Activated T-cell treated with anti-CD3 and anti-CD28 coated beads, Interleukin-2, amount 50 U/mL, for 4 hours (primary cell): ENCODE data around the gene PDE4B. TPM values are rescaled to one million over a fixed set of nuclear protein-coding genes. Genes with fewer than 3 reads are reported as not detected.

ENCODE experiments used
- ATAC-seq, 2 donors: fragments of 200-7000 bp; cut with Tn5 transposase; one replicate each; pipeline ENCODE4 v1.10.0; 2021
- DNase-seq: peaks from one replicate; pipeline ENCODE4 v3.0.0-alpha.2; 2020
- H3K27me3 Mint-ChIP-seq: one replicate; pipeline ENCODE4 v1.8.0; 2021; ENCODE audit warnings: low read depth, mixed read lengths
- H3K36me3 Mint-ChIP-seq: one replicate; pipeline ENCODE4 v1.8.0; 2022; ENCODE audit warnings: mixed read lengths; ENCODE audit not compliant: insufficient read depth
- H3K4me1 Mint-ChIP-seq: one replicate; pipeline ENCODE4 v1.8.0; 2021; ENCODE audit warnings: low read depth, mixed read lengths
- H3K4me3 Mint-ChIP-seq: one replicate; pipeline ENCODE4 v1.8.0; 2021; ENCODE audit warnings: mild to moderate bottlenecking, moderate library complexity, mixed read lengths
- H3K9me3 Mint-ChIP-seq: one replicate; pipeline ENCODE4 v1.8.0; 2021; ENCODE audit warnings: mixed read lengths
- total RNA-seq, 3 donors: library from RNA; stranded (reverse); gene quantifications; one replicate each; pipeline ENCODE4 v1.2.1, GENCODE V29; 2021

PDE4B gene
- total RNA-seq, 3 donors from 2014 or later, result 18.8 to 31.5 (median 20.8) TPM

DNA sequence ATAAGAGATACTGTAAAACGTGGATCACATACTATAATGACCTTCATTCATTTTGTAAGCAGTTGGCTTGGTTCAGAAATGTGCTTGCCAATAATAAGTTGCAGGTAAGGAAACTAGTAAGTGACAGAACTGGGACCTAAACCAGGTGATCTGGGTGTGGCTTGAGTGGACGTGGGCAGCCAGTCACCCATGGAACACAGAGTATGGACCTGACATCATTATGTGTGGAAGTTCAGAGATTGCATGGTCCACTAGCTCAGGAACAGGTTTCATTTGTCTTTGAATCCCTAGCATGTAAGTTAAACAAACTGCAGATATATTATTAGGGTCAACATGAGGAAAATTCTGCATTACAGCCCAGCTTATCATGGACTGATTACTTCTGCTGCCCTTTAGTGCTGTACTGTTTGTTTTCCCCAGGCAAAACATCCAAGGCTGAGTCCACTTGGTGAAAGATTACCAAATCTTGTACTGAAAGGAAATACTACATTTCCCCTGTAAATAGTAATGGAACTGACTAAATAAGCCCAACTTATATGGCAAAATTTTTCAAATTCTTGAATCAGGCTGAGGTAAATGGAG lies 414.0 kb downstream of the PDE4B start:
- peaks cover 10% of the 10 kb centered on the region for H3K27me3 Mint-ChIP-seq
- ATAC-seq (no peak), DNase-seq (no peak)
- no peak overlapping the region for H3K4me3 Mint-ChIP-seq
- H3K4me1 Mint-ChIP-seq, result peaks cover 2% of the 10 kb centered on the region
- peaks cover 9% of the 10 kb centered on the region for H3K9me3 Mint-ChIP-seq
- peaks cover 3% of the 10 kb centered on the region for H3K36me3 Mint-ChIP-seq

DNA sequence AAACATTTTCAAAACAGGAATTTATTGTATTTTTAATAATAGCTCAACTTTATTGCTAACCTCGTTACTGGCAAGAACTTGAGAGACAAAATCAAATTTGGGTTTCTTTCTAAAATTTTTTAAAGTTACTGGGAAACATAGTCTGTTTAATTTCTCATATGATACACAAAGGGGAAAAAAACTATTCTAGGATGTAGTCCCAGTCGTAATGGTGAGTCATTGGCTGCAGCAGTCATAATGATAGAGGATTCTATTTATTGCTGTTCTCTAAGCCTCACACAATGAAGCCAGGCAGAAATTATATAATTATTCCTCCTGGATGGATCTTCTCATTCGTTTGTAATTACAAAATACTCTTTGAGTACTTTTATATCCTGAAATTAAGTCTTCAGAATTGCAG lies 414.8 kb downstream of the PDE4B start:
- Mint-ChIP-seq H3K9me3 (peaks cover 9% of the 10 kb centered on the region), H3K36me3 (peaks cover 3% of the 10 kb centered on the region), H3K27me3 (peaks cover 13% of the 10 kb centered on the region), H3K4me3 (no peak overlapping the region), H3K4me1 (peaks cover 2% of the 10 kb centered on the region)
- no peak for ATAC-seq
- DNase-seq, result no peak

GRCh38 chr1:66208632-66209031 lies 415.9 kb downstream of the PDE4B start:
- ATAC-seq (no peak), DNase-seq (no peak)
- Mint-ChIP-seq H3K4me1 (peaks cover 2% of the 10 kb centered on the region), H3K4me3 (no peak overlapping the region), H3K36me3 (peaks cover under 1% of the 10 kb centered on the region), H3K27me3 (peaks cover 6% of the 10 kb centered on the region), H3K9me3 (peaks cover 4% of the 10 kb centered on the region)

DNA sequence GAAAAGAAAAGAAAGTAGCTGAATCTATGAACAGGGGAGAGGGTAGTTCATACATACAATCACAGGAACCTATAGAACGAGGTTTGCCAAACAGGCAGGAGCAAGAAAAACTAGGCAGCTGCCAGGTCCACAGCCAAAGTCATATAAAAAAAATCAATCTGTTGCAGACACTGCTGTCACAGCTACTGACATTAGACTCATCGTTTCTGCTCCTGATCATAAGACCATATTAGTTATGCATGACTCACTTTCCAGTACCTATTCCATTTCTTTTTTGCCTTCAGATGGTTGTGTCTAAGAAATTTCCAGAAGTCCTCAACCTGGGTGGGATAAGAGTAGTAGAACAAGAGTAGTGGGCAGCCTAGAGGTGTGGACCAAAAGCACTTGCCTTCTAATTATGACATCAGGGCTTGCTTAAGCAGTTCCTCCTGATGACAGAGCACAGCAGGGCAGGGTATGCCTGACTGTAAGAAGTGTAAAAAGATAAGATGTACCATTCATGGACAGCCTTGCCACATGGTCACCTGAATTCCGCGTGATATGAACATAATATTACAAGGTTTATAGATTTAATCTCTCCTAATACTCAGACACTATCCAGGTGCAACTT lies 418.0 kb downstream of the PDE4B start:
- ATAC-seq, result no peak
- Mint-ChIP-seq H3K4me3 (no peak overlapping the region), H3K36me3 (no peaks in the 10 kb centered on the region), H3K4me1 (peaks cover 8% of the 10 kb centered on the region), H3K9me3 (no peaks in the 10 kb centered on the region), H3K27me3 (peaks cover 5% of the 10 kb centered on the region)
- DNase-seq, result no peak

DNA sequence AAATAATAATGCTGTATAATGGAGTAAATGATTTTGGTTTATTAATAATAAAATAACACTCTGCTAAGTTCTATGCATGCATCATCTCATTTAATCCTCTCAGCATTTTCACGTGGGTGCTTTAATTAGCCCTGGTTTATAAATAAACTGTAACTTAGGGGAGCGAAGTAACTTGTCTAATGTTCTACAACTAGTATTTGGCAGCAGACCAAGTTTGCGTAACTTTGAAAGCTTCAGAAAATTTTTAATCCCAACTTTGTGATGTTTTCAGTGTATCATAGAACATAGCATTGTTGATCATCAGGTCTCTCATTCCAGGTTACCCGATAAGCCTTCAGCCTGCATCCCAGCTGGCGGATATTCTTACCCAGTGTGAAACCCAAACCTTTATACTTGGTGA lies 418.8 kb downstream of the PDE4B start:
- Mint-ChIP-seq H3K4me3 (no peak overlapping the region), H3K9me3 (no peaks in the 10 kb centered on the region), H3K27me3 (peaks cover 5% of the 10 kb centered on the region), H3K36me3 (no peaks in the 10 kb centered on the region), H3K4me1 (peaks cover 8% of the 10 kb centered on the region)
- ATAC-seq, result no peak
- DNase-seq, result no peak

DNA sequence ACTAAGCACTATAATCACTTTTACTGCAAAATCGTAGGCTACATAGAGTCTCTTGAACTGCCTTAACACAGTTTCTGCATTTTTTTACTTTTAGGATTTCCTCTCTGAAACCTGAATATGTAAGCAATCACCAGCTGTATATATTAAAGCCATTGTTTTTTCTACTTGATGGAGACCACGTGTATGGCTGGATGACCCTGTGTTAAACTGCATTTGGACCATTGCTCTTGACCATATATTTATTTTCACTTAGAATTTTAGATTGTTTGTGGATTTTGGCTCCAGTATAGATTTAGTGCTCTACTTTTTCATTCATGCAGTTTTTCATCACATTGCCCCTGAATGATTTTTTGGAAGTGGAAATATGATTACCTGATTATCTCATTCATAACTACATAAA lies 420.8 kb downstream of the PDE4B start:
- no peaks in the 10 kb centered on the region for H3K9me3 Mint-ChIP-seq
- peaks cover 8% of the 10 kb centered on the region for H3K4me1 Mint-ChIP-seq
- no peak overlapping the region for H3K4me3 Mint-ChIP-seq
- ATAC-seq, result no peak
- no peak for DNase-seq
- peaks cover 5% of the 10 kb centered on the region for H3K27me3 Mint-ChIP-seq
- no peaks in the 10 kb centered on the region for H3K36me3 Mint-ChIP-seq

DNA sequence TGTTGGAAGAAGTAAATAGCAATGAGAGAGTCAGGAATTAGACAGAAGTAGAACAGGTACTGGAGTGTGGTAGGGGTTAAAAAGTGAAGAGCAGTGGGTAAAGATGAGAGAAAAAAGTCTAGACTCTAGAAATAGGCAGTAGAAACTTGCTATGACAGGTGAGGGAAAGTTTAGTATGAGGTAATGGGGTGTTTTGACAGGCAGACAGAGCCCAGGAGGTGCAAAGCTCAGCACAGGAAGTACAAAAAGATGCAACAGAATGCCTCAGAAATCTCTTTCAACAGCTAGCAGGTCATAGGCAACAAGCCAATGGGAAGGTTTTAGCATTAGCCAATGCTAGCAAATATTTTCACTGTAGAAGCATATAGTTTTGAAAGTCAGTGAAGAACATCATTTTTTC lies 422.2 kb downstream of the PDE4B start:
- Mint-ChIP-seq H3K27me3 (peaks cover 3% of the 10 kb centered on the region), H3K4me3 (no peak overlapping the region), H3K36me3 (no peaks in the 10 kb centered on the region), H3K9me3 (no peaks in the 10 kb centered on the region), H3K4me1 (peaks cover 8% of the 10 kb centered on the region)
- ATAC-seq (peak; percentile 73 to 80), DNase-seq (no peak)

GRCh38 chr1:66217021-66217420 lies 424.3 kb downstream of the PDE4B start:
- no peak for DNase-seq
- Mint-ChIP-seq H3K4me3 (no peak overlapping the region), H3K4me1 (peaks cover 8% of the 10 kb centered on the region), H3K27me3 (peaks cover 2% of the 10 kb centered on the region), H3K36me3 (no peaks in the 10 kb centered on the region), H3K9me3 (no peaks in the 10 kb centered on the region)
- ATAC-seq, result no peak

- peaks cover 8% of the 10 kb centered on the region for H3K4me1 Mint-ChIP-seq
- no peaks in the 10 kb centered on the region for H3K36me3 Mint-ChIP-seq
- H3K27me3 Mint-ChIP-seq, result no peaks in the 10 kb centered on the region
- no peak overlapping the region for H3K4me3 Mint-ChIP-seq
- no peaks in the 10 kb centered on the region for H3K9me3 Mint-ChIP-seq
- DNase-seq (no peak), ATAC-seq (no peak)
These were observed 424.9 kb downstream of the PDE4B start for GRCh38 chr1:66217561-66217960.

- Mint-ChIP-seq H3K4me1 (no peaks in the 10 kb centered on the region), H3K36me3 (no peaks in the 10 kb centered on the region), H3K4me3 (no peak overlapping the region), H3K27me3 (peaks cover 15% of the 10 kb centered on the region), H3K9me3 (no peaks in the 10 kb centered on the region)
- DNase-seq, result no peak
- ATAC-seq, result no peak
These were observed 427.8 kb downstream of the PDE4B start for GRCh38 chr1:66220477-66220876.

DNA sequence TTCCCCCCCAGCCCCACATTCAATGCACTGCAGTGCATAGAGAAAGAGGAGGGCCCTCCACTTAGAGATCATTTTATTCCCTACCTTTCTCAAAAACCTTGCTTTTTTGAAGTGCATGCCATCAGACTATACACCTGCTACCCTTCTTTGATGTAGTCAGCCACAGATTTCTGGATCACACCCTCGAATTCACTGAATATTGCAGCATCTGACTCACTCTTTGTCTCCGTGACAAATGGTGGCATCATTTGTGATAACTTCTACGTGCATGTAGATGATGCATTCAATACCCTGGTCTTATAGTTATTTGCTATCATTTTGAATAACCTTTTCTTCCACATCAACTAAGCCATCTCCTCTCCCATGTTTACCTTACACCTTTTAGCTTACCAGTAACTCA lies 431.0 kb downstream of the PDE4B start:
- DNase-seq (no peak), ATAC-seq (peak; percentile 46 to 61)
- H3K36me3 Mint-ChIP-seq, result no peaks in the 10 kb centered on the region
- H3K9me3 Mint-ChIP-seq, result no peaks in the 10 kb centered on the region
- H3K27me3 Mint-ChIP-seq, result peaks cover 16% of the 10 kb centered on the region
- H3K4me1 Mint-ChIP-seq, result no peaks in the 10 kb centered on the region
- H3K4me3 Mint-ChIP-seq, result no peak overlapping the region

DNA sequence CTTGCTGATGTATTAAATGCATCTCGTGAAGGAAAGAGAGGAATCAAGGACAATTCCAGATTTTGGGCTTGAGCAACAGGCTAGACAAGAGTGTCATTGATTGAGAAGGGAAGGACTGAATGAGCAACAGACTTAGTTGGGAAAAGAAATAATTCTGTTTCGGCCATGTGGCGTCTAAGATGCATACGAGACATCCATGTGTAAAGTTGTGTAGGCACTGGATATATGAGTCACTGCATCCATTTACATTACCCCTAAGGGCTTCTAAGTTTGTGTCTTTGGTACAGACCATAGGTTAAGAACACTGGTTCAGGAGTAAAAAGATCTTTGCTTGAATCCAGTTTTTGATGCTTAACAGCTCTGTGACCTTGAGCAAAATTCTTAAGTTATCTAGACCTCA lies 434.3 kb downstream of the PDE4B start:
- Mint-ChIP-seq H3K9me3 (no peaks in the 10 kb centered on the region), H3K27me3 (peaks cover 16% of the 10 kb centered on the region), H3K36me3 (no peaks in the 10 kb centered on the region), H3K4me1 (peaks cover 8% of the 10 kb centered on the region), H3K4me3 (no peak overlapping the region)
- ATAC-seq, result no peak
- no peak for DNase-seq

- no peaks in the 10 kb centered on the region for H3K9me3 Mint-ChIP-seq
- DNase-seq (no peak), ATAC-seq (no peak)
- H3K4me3 Mint-ChIP-seq, result no peak overlapping the region
- H3K4me1 Mint-ChIP-seq, result peaks cover 8% of the 10 kb centered on the region
- H3K27me3 Mint-ChIP-seq, result peaks cover 16% of the 10 kb centered on the region
- no peaks in the 10 kb centered on the region for H3K36me3 Mint-ChIP-seq
These were observed 435.3 kb downstream of the PDE4B start for GRCh38 chr1:66227966-66228365.

GRCh38 chr1:66231217-66231616 lies 438.5 kb downstream of the PDE4B start:
- DNase-seq, result no peak
- Mint-ChIP-seq H3K36me3 (no peaks in the 10 kb centered on the region), H3K4me1 (peaks cover 8% of the 10 kb centered on the region), H3K4me3 (no peak overlapping the region), H3K9me3 (no peaks in the 10 kb centered on the region), H3K27me3 (peaks cover 3% of the 10 kb centered on the region)
- peak; percentile 90 to 97 for ATAC-seq

DNA sequence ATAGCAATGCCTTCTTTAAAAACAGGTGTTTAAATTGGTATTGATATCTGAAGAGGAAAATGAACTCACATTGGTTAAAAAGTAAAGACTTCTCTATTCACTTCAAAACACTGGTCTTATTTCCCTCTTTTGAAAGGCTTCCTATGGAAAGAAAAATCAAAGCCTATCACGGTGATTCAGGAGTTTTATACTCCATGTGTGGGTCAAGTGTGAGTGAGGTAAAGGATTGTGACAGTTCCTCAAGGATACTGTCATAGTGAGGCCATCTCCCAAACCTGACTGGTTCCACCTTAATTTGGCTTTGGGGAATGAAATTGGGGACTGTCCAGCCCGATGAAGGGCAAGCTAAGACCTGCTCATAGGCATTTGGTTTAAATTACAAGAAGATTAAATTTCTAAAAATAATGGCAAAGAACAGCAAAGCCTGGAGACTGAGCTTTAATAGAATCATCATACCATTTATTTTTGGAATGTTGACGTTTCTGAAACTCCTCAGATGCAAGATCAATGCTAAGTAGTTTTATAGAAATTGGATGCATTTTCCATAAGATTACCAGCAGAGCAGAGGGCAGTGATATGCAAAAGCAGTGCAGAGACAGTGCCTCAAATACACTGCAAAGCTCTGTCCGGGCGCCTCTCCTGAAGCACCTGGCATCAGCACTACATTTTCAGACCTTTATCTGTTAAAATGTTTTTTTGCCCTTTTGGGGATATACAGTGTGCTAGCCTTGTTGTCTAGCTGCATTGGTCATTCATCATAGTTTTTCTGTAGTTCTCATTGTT lies 439.2 kb downstream of the PDE4B start:
- peaks cover 7% of the 10 kb centered on the region for H3K27me3 Mint-ChIP-seq
- no peaks in the 10 kb centered on the region for H3K9me3 Mint-ChIP-seq
- H3K4me1 Mint-ChIP-seq, result peaks cover 8% of the 10 kb centered on the region
- no peak for ATAC-seq
- DNase-seq, result no peak
- no peak overlapping the region for H3K4me3 Mint-ChIP-seq
- H3K36me3 Mint-ChIP-seq, result no peaks in the 10 kb centered on the region
